ENCODE results near the gene LTBR. TPM values are rescaled to one million over a fixed set of nuclear protein-coding genes. Genes with fewer than 3 reads are reported as not detected.

Gene LTBR
- polyA plus RNA-seq, 3 donors, result 56.4 to 108 (median 60.6) TPM

DNA sequence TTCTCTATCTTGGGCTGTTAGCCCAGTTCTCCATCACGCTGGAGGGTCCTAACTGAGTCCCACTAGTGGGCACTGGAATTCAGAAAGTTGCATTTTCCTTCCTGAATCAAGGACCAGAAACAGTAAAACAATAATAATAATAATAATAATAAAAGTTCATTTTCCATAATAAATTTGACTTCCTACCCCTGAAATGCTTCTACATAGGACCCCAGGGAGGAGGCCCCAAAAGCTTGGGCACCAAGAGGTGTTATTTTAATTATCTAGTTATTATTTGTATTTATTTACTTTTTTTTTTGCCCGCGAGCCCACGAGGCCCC lies 21.0 kb upstream of the LTBR start:
- Histone ChIP-seq H3K36me3 (replicated peaks in 1 of 2; ENCODE audit: control insufficient read depth in 1 of 2, insufficient read depth in 2 of 2, low read length in 2 of 2) (no peaks in the 10 kb centered on the region), H3K9ac (ENCODE audit: insufficient read depth, low read length, poor library complexity, severe bottlenecking) (peak overlapping the region; percentile 86), H2AFZ (ENCODE audit: insufficient read depth, low read depth, low read length, poor library complexity, severe bottlenecking) (peak overlapping the region; percentile 95), H3K4me3 (replicated peaks in 1 of 3; ENCODE audit: low read depth in 2 of 3, low read length in 3 of 3) (peak overlapping the region in 2 of 3 experiments; percentile 86 to 94), H3K4me2 (replicated peaks; ENCODE audit: extremely low read depth, low read length, poor library complexity, severe bottlenecking) (peak overlapping the region; percentile 98), H3K27ac (ENCODE audit: low read depth in 1 of 2, low read length in 2 of 2) (peak overlapping the region in 1 of 2 donors; percentile 93), H3K27me3 (ENCODE audit: control insufficient read depth in 2 of 2, insufficient read depth in 2 of 2, low read length in 2 of 2) (no peaks in the 10 kb centered on the region), H4K20me1 (ENCODE audit: insufficient read depth, low read length) (no peaks in the 10 kb centered on the region), H3K9me3 (replicated peaks in 1 of 2; ENCODE audit: control insufficient read depth in 1 of 2, insufficient read depth in 1 of 2, low read length in 2 of 2) (no peaks in the 10 kb centered on the region), H3K79me2 (ENCODE audit: insufficient read depth, low read length) (peaks cover 8% of the 10 kb centered on the region), H3K4me1 (ENCODE audit: control insufficient read depth in 1 of 2, insufficient read depth in 2 of 2, low read length in 2 of 2) (peaks cover 48 to 76% of the 10 kb centered on the region in 2 donors)
- intact Hi-C loops (cut with micrococcal nuclease), result no loop called here
- WGBS (ENCODE audit: insufficient coverage), result 0% methylated on average over 3 of the region's 4 CpGs
- Mint-ChIP-seq H3K9me3 (peaks cover 0 to 2% (median 0%) of the 10 kb centered on the region in 7 donors), H3K27me3 (ENCODE audit: low read depth in 3 of 3) (no peaks in the 10 kb centered on the region), H3K36me3 (no peaks in the 10 kb centered on the region), H3K4me1 (peaks cover 60% of the 10 kb centered on the region), H3K4me3 (peak overlapping the region; percentile 81 to 83), H3K27ac (peak overlapping the region in 3 of 7 donors; percentile 60 to 83 (median 70))
- DNase-seq, result no peak
- TF ChIP-seq, protein P1, sequence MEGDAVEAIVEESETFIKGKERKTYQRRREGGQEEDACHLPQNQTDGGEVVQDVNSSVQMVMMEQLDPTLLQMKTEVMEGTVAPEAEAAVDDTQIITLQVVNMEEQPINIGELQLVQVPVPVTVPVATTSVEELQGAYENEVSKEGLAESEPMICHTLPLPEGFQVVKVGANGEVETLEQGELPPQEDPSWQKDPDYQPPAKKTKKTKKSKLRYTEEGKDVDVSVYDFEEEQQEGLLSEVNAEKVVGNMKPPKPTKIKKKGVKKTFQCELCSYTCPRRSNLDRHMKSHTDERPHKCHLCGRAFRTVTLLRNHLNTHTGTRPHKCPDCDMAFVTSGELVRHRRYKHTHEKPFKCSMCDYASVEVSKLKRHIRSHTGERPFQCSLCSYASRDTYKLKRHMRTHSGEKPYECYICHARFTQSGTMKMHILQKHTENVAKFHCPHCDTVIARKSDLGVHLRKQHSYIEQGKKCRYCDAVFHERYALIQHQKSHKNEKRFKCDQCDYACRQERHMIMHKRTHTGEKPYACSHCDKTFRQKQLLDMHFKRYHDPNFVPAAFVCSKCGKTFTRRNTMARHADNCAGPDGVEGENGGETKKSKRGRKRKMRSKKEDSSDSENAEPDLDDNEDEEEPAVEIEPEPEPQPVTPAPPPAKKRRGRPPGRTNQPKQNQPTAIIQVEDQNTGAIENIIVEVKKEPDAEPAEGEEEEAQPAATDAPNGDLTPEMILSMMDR (IDR thresholded peaks at IDR 0.05), result no peak

DNA sequence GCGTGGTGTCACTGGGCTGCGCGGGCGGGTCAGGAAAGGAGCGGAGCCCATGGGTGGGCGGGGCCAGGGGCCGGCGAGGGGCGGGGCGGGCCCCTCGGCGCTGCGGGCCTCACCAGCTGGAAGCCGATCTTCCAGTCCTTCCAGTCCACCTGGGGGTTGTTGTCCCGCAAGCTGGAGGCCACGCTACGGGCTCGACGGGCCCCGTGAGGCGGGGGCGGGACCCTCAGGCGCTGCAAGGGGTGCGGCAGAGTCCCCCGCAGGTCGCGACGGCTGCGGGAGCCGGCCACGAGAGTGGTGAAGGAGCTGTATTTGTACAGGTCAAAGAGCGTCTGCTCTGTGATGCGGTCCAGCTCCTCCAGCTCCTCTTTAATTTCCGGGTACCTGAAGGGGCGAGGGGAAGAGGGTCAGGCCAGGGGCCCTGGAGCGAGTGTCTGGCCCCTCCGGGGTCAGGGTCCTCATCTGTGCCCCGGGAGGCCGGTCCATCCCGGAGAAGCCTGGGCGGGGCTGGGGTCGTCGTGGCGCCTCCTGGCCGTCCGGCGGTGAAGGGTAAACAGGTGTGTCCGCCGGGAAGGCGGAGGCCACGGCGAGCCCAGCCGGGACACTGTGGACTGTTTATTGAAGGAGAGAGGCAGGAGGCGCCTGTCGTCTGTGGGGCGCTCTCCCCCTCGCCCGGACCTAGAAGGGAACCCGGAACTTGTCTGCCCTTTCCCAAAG lies 20.5 kb upstream of the LTBR start:
- Histone ChIP-seq H2AFZ (ENCODE audit: insufficient read depth, low read depth, low read length, poor library complexity, severe bottlenecking) (peak overlapping the region; percentile 95), H3K4me1 (ENCODE audit: control insufficient read depth in 1 of 2, insufficient read depth in 2 of 2, low read length in 2 of 2) (peaks cover 48 to 76% of the 10 kb centered on the region in 2 donors), H3K9me3 (replicated peaks in 1 of 2; ENCODE audit: control insufficient read depth in 1 of 2, insufficient read depth in 1 of 2, low read length in 2 of 2) (no peaks in the 10 kb centered on the region), H3K9ac (ENCODE audit: insufficient read depth, low read length, poor library complexity, severe bottlenecking) (peak overlapping the region; percentile 86), H3K36me3 (replicated peaks in 1 of 2; ENCODE audit: control insufficient read depth in 1 of 2, insufficient read depth in 2 of 2, low read length in 2 of 2) (no peaks in the 10 kb centered on the region), H3K27me3 (ENCODE audit: control insufficient read depth in 2 of 2, insufficient read depth in 2 of 2, low read length in 2 of 2) (no peaks in the 10 kb centered on the region), H4K20me1 (ENCODE audit: insufficient read depth, low read length) (no peaks in the 10 kb centered on the region), H3K4me2 (replicated peaks; ENCODE audit: extremely low read depth, low read length, poor library complexity, severe bottlenecking) (peak overlapping the region; percentile 98), H3K27ac (ENCODE audit: low read depth in 1 of 2, low read length in 2 of 2) (peak overlapping the region; percentile 61 to 93), H3K79me2 (ENCODE audit: insufficient read depth, low read length) (peaks cover 8% of the 10 kb centered on the region), H3K4me3 (replicated peaks in 1 of 3; ENCODE audit: low read depth in 2 of 3, low read length in 3 of 3) (peak overlapping the region; percentile 60 to 94 (median 86))
- Mint-ChIP-seq H3K36me3 (no peaks in the 10 kb centered on the region), H3K27ac (peak overlapping the region; percentile 83 to 93 (median 90)), H3K9me3 (peaks cover 0 to 2% (median 0%) of the 10 kb centered on the region in 7 donors), H3K4me1 (peaks cover 60% of the 10 kb centered on the region), H3K4me3 (peak overlapping the region; percentile 81 to 83), H3K27me3 (ENCODE audit: low read depth in 3 of 3) (no peaks in the 10 kb centered on the region)
- WGBS (ENCODE audit: insufficient coverage), result under 1% methylated on average over 59 of the region's 59 CpGs
- DNase-seq, result peak in 2 of 3 donors; percentile 58 to 67
- intact Hi-C loops (cut with micrococcal nuclease), result no loop called here
- TF ChIP-seq, protein P1 (IDR thresholded peaks at IDR 0.05), result no peak

Data from CD14-positive monocyte (primary cell).